Measurements from ENCODE around the gene ENOX1. TPM values are rescaled to one million over a fixed set of nuclear protein-coding genes. Genes with fewer than 3 reads are reported as not detected.

Gene ENOX1
- total RNA-seq, 2 donors from 2014 or later: not detected

- no peak for ATAC-seq
- no peak for DNase-seq
- H3K4me1 Mint-ChIP-seq: peaks cover 10% of the 10 kb centered on the region
- H3K36me3 Mint-ChIP-seq (ENCODE audit: low read depth): no peaks in the 10 kb centered on the region
- H3K27me3 Mint-ChIP-seq: no peaks in the 10 kb centered on the region
- no peaks in the 10 kb centered on the region for H3K9me3 ChIP-seq (ENCODE audit: control insufficient read depth, low read length, poor library complexity, severe bottlenecking)
- no peak overlapping the region for H3K4me3 Mint-ChIP-seq
- no peak overlapping the region for H3K27ac Mint-ChIP-seq
Measured at GRCh38 chr13:43666403-43666802, 120.4 kb downstream of the ENOX1 start.

- Mint-ChIP-seq H3K4me1 (peaks cover 10% of the 10 kb centered on the region), H3K36me3 (ENCODE audit: low read depth) (no peaks in the 10 kb centered on the region), H3K27me3 (peaks cover 1% of the 10 kb centered on the region), H3K27ac (no peak overlapping the region), H3K4me3 (peak overlapping the region; percentile 10)
- DNase-seq (no peak), ATAC-seq (no peak)
- no peaks in the 10 kb centered on the region for H3K9me3 ChIP-seq (ENCODE audit: control insufficient read depth, low read length, poor library complexity, severe bottlenecking)
Measured at GRCh38 chr13:43665388-43665787, 121.4 kb downstream of the ENOX1 start.

- no peaks in the 10 kb centered on the region for H3K36me3 Mint-ChIP-seq (ENCODE audit: low read depth)
- peaks cover 7% of the 10 kb centered on the region for H3K27me3 Mint-ChIP-seq
- peak overlapping the region; percentile 32 for H3K27ac Mint-ChIP-seq
- DNase-seq: no peak
- H3K4me1 Mint-ChIP-seq: peaks cover 10% of the 10 kb centered on the region
- H3K9me3 ChIP-seq (ENCODE audit: control insufficient read depth, low read length, poor library complexity, severe bottlenecking): no peaks in the 10 kb centered on the region
- peak overlapping the region; percentile 71 for H3K4me3 Mint-ChIP-seq
- no peak for ATAC-seq
Measured at GRCh38 chr13:43664700-43665191, 122.0 kb downstream of the ENOX1 start.

GRCh38 chr13:43663474-43664090 lies 123.2 kb downstream of the ENOX1 start:
- no peaks in the 10 kb centered on the region for H3K9me3 ChIP-seq (ENCODE audit: control insufficient read depth, low read length, poor library complexity, severe bottlenecking)
- Mint-ChIP-seq H3K27ac (peak overlapping the region; percentile 47), H3K36me3 (ENCODE audit: low read depth) (no peaks in the 10 kb centered on the region), H3K27me3 (peaks cover 18% of the 10 kb centered on the region), H3K4me1 (peaks cover 10% of the 10 kb centered on the region), H3K4me3 (no peak overlapping the region)
- DNase-seq (no peak), ATAC-seq (no peak)

GRCh38 chr13:43662976-43663375 lies 123.8 kb downstream of the ENOX1 start:
- ATAC-seq (no peak), DNase-seq (no peak)
- H3K27ac Mint-ChIP-seq: peak overlapping the region; percentile 47
- H3K4me1 Mint-ChIP-seq: peaks cover 10% of the 10 kb centered on the region
- peaks cover 24% of the 10 kb centered on the region for H3K27me3 Mint-ChIP-seq
- H3K36me3 Mint-ChIP-seq (ENCODE audit: low read depth): no peaks in the 10 kb centered on the region
- H3K4me3 Mint-ChIP-seq: no peak overlapping the region
- no peaks in the 10 kb centered on the region for H3K9me3 ChIP-seq (ENCODE audit: control insufficient read depth, low read length, poor library complexity, severe bottlenecking)

- DNase-seq (no peak), ATAC-seq (no peak)
- Mint-ChIP-seq H3K27me3 (peaks cover 24% of the 10 kb centered on the region), H3K27ac (no peak overlapping the region), H3K4me1 (peaks cover 10% of the 10 kb centered on the region), H3K4me3 (no peak overlapping the region), H3K36me3 (ENCODE audit: low read depth) (no peaks in the 10 kb centered on the region)
- no peaks in the 10 kb centered on the region for H3K9me3 ChIP-seq (ENCODE audit: control insufficient read depth, low read length, poor library complexity, severe bottlenecking)
Measured at GRCh38 chr13:43661161-43661830, 125.5 kb downstream of the ENOX1 start.

GRCh38 chr13:43657485-43657884 lies 129.3 kb downstream of the ENOX1 start:
- H3K4me3 Mint-ChIP-seq: no peak overlapping the region
- ATAC-seq: no peak

GRCh38 chr13:43653980-43654379 lies 132.8 kb downstream of the ENOX1 start:
- DNase-seq (no peak), ATAC-seq (no peak)
- no peaks in the 10 kb centered on the region for H3K36me3 Mint-ChIP-seq (ENCODE audit: low read depth)
- H3K4me3 Mint-ChIP-seq: no peak overlapping the region
- H3K9me3 ChIP-seq (ENCODE audit: control insufficient read depth, low read length, poor library complexity, severe bottlenecking): no peaks in the 10 kb centered on the region
- no peaks in the 10 kb centered on the region for H3K4me1 Mint-ChIP-seq
- no peak overlapping the region for H3K27ac Mint-ChIP-seq
- peaks cover 15% of the 10 kb centered on the region for H3K27me3 Mint-ChIP-seq

More at GRCh38 chr13:43657485-43657884, 129.3 kb downstream of the ENOX1 start:
- no peak for DNase-seq
- Mint-ChIP-seq H3K27ac (no peak overlapping the region), H3K36me3 (ENCODE audit: low read depth) (no peaks in the 10 kb centered on the region), H3K4me1 (peaks cover 1% of the 10 kb centered on the region), H3K27me3 (peaks cover 27% of the 10 kb centered on the region)
- H3K9me3 ChIP-seq (ENCODE audit: control insufficient read depth, low read length, poor library complexity, severe bottlenecking): no peaks in the 10 kb centered on the region

- H3K27me3 Mint-ChIP-seq: peaks cover 9% of the 10 kb centered on the region
- no peaks in the 10 kb centered on the region for H3K36me3 Mint-ChIP-seq (ENCODE audit: low read depth)
- H3K4me1 Mint-ChIP-seq: no peaks in the 10 kb centered on the region
- H3K27ac Mint-ChIP-seq: no peak overlapping the region
- DNase-seq (no peak), ATAC-seq (no peak)
- H3K9me3 ChIP-seq (ENCODE audit: control insufficient read depth, low read length, poor library complexity, severe bottlenecking): no peaks in the 10 kb centered on the region
- H3K4me3 Mint-ChIP-seq: no peak overlapping the region
Measured at GRCh38 chr13:43653395-43653794, 133.4 kb downstream of the ENOX1 start.

GRCh38 chr13:43652760-43653159 lies 134.0 kb downstream of the ENOX1 start:
- Mint-ChIP-seq H3K27ac (no peak overlapping the region), H3K4me3 (no peak overlapping the region), H3K27me3 (peaks cover 11% of the 10 kb centered on the region), H3K36me3 (ENCODE audit: low read depth) (no peaks in the 10 kb centered on the region), H3K4me1 (no peaks in the 10 kb centered on the region)
- no peaks in the 10 kb centered on the region for H3K9me3 ChIP-seq (ENCODE audit: control insufficient read depth, low read length, poor library complexity, severe bottlenecking)
- DNase-seq (no peak), ATAC-seq (no peak)

GRCh38 chr13:43650882-43651281 lies 135.9 kb downstream of the ENOX1 start:
- no peaks in the 10 kb centered on the region for H3K4me1 Mint-ChIP-seq
- no peak for DNase-seq
- H3K4me3 Mint-ChIP-seq: no peak overlapping the region

GRCh38 chr13:43648733-43649132 lies 138.0 kb downstream of the ENOX1 start:
- Mint-ChIP-seq H3K36me3 (ENCODE audit: low read depth) (no peaks in the 10 kb centered on the region), H3K27me3 (peaks cover 12% of the 10 kb centered on the region), H3K4me3 (no peak overlapping the region), H3K4me1 (no peaks in the 10 kb centered on the region), H3K27ac (no peak overlapping the region)
- DNase-seq: no peak
- ATAC-seq: no peak
- no peaks in the 10 kb centered on the region for H3K9me3 ChIP-seq (ENCODE audit: control insufficient read depth, low read length, poor library complexity, severe bottlenecking)

More at GRCh38 chr13:43650882-43651281, 135.9 kb downstream of the ENOX1 start:
- H3K9me3 ChIP-seq (ENCODE audit: control insufficient read depth, low read length, poor library complexity, severe bottlenecking): no peaks in the 10 kb centered on the region
- H3K36me3 Mint-ChIP-seq (ENCODE audit: low read depth): no peaks in the 10 kb centered on the region
- peaks cover 12% of the 10 kb centered on the region for H3K27me3 Mint-ChIP-seq
- no peak for ATAC-seq
- no peak overlapping the region for H3K27ac Mint-ChIP-seq

- H3K4me3 Mint-ChIP-seq: no peak overlapping the region
- H3K36me3 Mint-ChIP-seq (ENCODE audit: low read depth): no peaks in the 10 kb centered on the region
- no peaks in the 10 kb centered on the region for H3K9me3 ChIP-seq (ENCODE audit: control insufficient read depth, low read length, poor library complexity, severe bottlenecking)
- no peak overlapping the region for H3K27ac Mint-ChIP-seq
- DNase-seq (no peak), ATAC-seq (no peak)
- H3K4me1 Mint-ChIP-seq: no peaks in the 10 kb centered on the region
- H3K27me3 Mint-ChIP-seq: peaks cover 9% of the 10 kb centered on the region
Measured at GRCh38 chr13:43647471-43647870, 139.3 kb downstream of the ENOX1 start.

GRCh38 chr13:43640476-43640875 lies 146.3 kb downstream of the ENOX1 start:
- no peak overlapping the region for H3K4me3 Mint-ChIP-seq
- DNase-seq (no peak), ATAC-seq (no peak)
- H3K9me3 ChIP-seq (ENCODE audit: control insufficient read depth, low read length, poor library complexity, severe bottlenecking): no peaks in the 10 kb centered on the region
- H3K27ac Mint-ChIP-seq: no peak overlapping the region
- peaks cover 10% of the 10 kb centered on the region for H3K27me3 Mint-ChIP-seq
- H3K4me1 Mint-ChIP-seq: no peaks in the 10 kb centered on the region
- no peaks in the 10 kb centered on the region for H3K36me3 Mint-ChIP-seq (ENCODE audit: low read depth)

All from T-helper 17 cell (primary cell).